Upper lobe of left lung (tissue), 6 donors: ENCODE measurements around the gene ARAP1. TPM values are rescaled to one million over a fixed set of nuclear protein-coding genes. Genes with fewer than 3 reads are reported as not detected.

Experiments used
- ATAC-seq, 2 donors: fragments of 200-7000 bp; cut with Tn5 transposase; one replicate each; pipeline ENCODE4 v1.9.1; 2022; ENCODE audit warnings: mild to moderate bottlenecking in 2 of 2, moderate library complexity in 2 of 2; ENCODE audit not compliant: low FRiP score in 2 of 2
- DNase-seq, 2 donors: peaks; one replicate each; pipeline ENCODE4 v3.0.0-alpha.2; 2019 to 2020
- H3K27ac ChIP-seq, 4 donors: fragments of 200-600 bp; sonication (generic); one replicate each; pipeline ENCODE4 v1.5.1; 2016 to 2019
- H3K27me3 ChIP-seq, 4 donors: fragments of 200-600 bp; sonication (generic); one replicate each; pipeline ENCODE4 v1.5.1; 2017 to 2019
- H3K36me3 ChIP-seq, 4 donors: fragments of 200-600 bp; sonication (generic); one replicate each; pipeline ENCODE4 v1.5.1; 2016 to 2019
- H3K4me1 ChIP-seq, 4 donors: fragments of 200-600 bp; sonication (generic); one replicate each; pipeline ENCODE4 v1.5.1; 2018 to 2019
- H3K4me3 ChIP-seq, 4 donors: fragments of 200-600 bp; sonication (generic); one replicate each; pipeline ENCODE4 v1.5.1; 2017 to 2019; ENCODE audit warnings: mild to moderate bottlenecking in 2 of 4, moderate library complexity in 1 of 4
- H3K9me3 ChIP-seq, 4 donors: fragments of 200-600 bp; sonication (generic); one replicate each; pipeline ENCODE4 v1.5.1; 2018 to 2019
- EP300 ChIP-seq, 4 donors: sonication (generic); formaldehyde crosslinking; IDR thresholded peaks; one replicate each; pipeline ENCODE4 v1.5.1; 2017; ENCODE audit warnings: antibody characterized with exemption in 4 of 4, control low read depth in 2 of 4
- POLR2A ChIP-seq, 4 donors: fragments of 450-650 bp; IDR thresholded peaks; one replicate each; pipeline ENCODE4 v1.5.1; 2016 to 2017; ENCODE audit warnings: antibody characterized with exemption in 4 of 4, mild to moderate bottlenecking in 2 of 4
- POLR2AphosphoS5 ChIP-seq, 2 donors: sonication (generic); formaldehyde crosslinking; IDR thresholded peaks; one replicate each; pipeline ENCODE4 v1.5.1; 2017; ENCODE audit warnings: antibody characterized with exemption in 2 of 2
- WGBS, 2 donors: methylation state at CpG; one replicate each; pipeline ENCODE4 v1.1.5; 2017 to 2018; 5-methylcytosine and 5-hydroxymethylcytosine counted together
- total RNA-seq, 6 donors: library from RNA; depleted of rRNA in 4 of 6; stranded (reverse); fragments of >200 nt in 4 of 6; gene quantifications; one replicate each; pipeline versions ENCODE4 v1.1.0 to v1.2.1, GENCODE V29; 2016 to 2021
- TF ChIP-seq, protein P1 (sequence below), 6 experiments: fragments of 450-650 bp in 4 of 6; fragments of 200-600 bp in 2 of 6; sonication (generic) in 2 of 6; IDR thresholded peaks; one replicate each; pipeline ENCODE4 v1.5.1; 2016 to 2019; ENCODE audit warnings: antibody characterized with exemption in 6 of 6
- donor health status: DM: no; HTN: no; CAD: no; lungs with moderate emphysema.
- donor health status: DM: no; HTN: yes; CAD: no; lungs with severe emphysema.

The ARAP1 gene
- total RNA-seq, 6 donors from 2014 or later: 217 to 1,154 (median 269) TPM

DNA sequence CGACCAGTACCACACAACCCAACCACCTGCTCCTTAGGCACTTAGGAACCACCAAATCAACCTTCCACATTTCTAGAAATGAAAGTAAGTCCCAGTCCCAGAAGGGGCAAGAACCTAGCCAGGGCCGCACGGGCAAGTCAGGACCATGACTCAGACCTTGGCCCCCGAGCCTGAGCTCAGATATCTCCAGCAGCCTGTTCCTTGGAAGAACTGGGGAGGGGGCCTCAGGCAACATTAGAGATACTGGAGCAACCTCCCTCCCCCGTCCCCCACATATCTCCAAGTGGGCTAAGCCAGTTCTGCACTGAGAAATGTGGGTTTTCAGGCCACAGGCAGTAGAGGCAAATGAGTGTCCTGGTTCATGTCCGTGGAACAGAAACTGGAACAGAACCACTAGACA, 7.7 kb downstream of the ARAP1 start:
- Histone ChIP-seq H3K9me3 (no peaks in the 10 kb centered on the region), H3K36me3 (no peaks in the 10 kb centered on the region), H3K27ac (peak overlapping the region; percentile 40 to 91 (median 54)), H3K27me3 (no peaks in the 10 kb centered on the region), H3K4me3 (no peak overlapping the region), H3K4me1 (peaks cover 38 to 80% (median 72%) of the 10 kb centered on the region in 4 donors)
- DNase-seq (no peak), ATAC-seq (no peak)
- WGBS, 2 donors: 65 to 81% methylated on average over 6 of the region's 6 CpGs
- TF ChIP-seq EP300 (IDR thresholded peaks at IDR 0.05) (no peak), POLR2A (IDR thresholded peaks at IDR 0.05) (no peak), POLR2AphosphoS5 (IDR thresholded peaks at IDR 0.05) (no peak)
- TF ChIP-seq, protein P1, sequence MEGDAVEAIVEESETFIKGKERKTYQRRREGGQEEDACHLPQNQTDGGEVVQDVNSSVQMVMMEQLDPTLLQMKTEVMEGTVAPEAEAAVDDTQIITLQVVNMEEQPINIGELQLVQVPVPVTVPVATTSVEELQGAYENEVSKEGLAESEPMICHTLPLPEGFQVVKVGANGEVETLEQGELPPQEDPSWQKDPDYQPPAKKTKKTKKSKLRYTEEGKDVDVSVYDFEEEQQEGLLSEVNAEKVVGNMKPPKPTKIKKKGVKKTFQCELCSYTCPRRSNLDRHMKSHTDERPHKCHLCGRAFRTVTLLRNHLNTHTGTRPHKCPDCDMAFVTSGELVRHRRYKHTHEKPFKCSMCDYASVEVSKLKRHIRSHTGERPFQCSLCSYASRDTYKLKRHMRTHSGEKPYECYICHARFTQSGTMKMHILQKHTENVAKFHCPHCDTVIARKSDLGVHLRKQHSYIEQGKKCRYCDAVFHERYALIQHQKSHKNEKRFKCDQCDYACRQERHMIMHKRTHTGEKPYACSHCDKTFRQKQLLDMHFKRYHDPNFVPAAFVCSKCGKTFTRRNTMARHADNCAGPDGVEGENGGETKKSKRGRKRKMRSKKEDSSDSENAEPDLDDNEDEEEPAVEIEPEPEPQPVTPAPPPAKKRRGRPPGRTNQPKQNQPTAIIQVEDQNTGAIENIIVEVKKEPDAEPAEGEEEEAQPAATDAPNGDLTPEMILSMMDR (IDR thresholded peaks at IDR 0.05): no peak

DNA sequence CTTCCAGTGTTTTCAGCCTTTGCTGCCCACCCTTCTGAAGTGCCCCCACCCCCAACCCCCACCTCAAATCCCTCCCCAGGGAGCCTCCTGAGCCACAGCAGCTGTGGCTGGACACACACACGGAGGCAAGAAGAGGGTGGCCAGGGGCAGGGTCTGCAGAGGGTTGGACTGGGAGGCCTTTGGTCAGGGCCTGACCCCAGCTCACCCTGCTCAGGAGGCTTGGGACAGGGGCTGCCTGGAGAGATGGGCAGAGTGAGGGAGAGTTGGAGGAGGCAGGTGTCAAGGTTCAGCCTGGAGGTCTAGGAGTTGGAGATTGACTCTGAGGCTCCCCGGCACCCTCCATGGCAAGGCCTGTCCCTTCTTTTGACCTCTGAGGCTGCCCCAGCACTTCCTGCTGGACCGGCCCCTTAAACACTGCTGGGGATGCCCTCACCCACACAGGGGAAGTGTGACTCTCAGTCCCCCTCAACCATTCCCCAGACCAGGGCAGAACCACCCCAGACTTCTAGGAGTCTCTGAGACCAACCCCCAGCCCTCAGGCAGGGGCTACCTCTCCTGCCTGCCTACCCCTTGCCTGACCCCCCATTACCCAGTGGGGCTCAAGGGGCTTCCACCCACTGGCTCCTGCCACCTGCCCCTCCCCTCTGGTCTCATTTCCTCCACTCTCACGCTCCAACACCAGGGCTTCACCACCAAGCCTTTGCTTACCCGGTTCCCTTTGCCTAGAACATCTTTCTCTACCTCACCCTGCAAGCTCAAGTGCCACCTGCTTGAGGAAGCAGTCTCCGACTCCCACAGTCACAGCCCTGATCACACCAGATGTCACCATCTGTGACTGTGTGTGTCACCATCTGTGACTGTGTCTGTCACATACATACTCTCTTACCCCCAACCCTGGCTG, 8.6 kb downstream of the ARAP1 start:
- WGBS, 2 donors: 62 to 73% methylated on average over 5 to 6 of the region's 6 CpGs
- ATAC-seq: no peak
- no peak for DNase-seq
- H3K9me3 ChIP-seq: no peaks in the 10 kb centered on the region
- H3K36me3 ChIP-seq: no peaks in the 10 kb centered on the region
- peak overlapping the region; percentile 40 to 91 (median 54) for H3K27ac ChIP-seq
- H3K4me3 ChIP-seq: no peak overlapping the region
- TF ChIP-seq EP300 (IDR thresholded peaks at IDR 0.05): no peak
- TF ChIP-seq, protein P1 (IDR thresholded peaks at IDR 0.05): no peak
- TF ChIP-seq POLR2A (IDR thresholded peaks at IDR 0.05): no peak
- TF ChIP-seq POLR2AphosphoS5 (IDR thresholded peaks at IDR 0.05): no peak
- no peaks in the 10 kb centered on the region for H3K27me3 ChIP-seq
- H3K4me1 ChIP-seq: peaks cover 44 to 89% (median 78%) of the 10 kb centered on the region in 4 donors

DNA sequence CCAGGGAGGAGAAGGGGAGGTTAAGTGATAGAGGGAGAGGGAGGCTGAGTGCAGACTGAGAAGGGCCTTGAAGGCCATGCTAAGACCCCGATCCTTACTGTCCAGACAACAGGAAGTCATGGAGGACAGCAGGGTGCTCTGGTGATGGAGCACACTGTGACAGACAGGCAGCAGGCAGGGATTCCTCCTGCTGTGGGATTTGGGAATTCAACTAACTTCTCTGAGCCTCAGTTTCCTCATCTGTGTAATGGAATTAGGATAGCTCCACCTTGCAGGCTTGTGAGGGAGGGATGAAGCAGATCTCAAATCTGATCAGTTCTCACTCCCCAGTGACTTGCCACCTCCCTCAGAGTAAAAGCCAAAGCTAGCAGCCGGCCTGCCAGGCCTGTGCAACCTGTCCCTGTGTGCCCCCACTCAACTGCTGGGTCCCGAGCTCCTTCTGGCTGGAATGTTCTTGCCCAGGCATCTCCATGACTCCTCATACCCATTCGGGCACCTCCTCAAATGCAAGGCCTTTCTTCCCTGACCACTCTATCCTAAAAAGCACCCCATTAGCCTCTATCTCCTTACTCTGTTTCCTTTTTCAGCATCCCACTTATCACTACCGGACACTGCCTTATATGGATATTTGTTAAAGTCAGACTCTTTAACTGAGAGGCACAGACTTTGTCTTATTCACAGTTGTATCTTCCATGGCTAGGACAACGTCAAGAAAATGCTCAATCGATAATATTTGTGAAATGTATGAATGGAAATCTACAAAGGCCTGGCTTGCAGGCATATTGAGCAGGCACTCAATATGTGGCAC, 9.5 kb downstream of the ARAP1 start:
- ATAC-seq (no peak), DNase-seq (no peak)
- TF ChIP-seq POLR2AphosphoS5 (IDR thresholded peaks at IDR 0.05) (no peak), POLR2A (IDR thresholded peaks at IDR 0.05) (no peak), EP300 (IDR thresholded peaks at IDR 0.05) (no peak)
- TF ChIP-seq, protein P1 (IDR thresholded peaks at IDR 0.05): no peak
- Histone ChIP-seq H3K27me3 (no peaks in the 10 kb centered on the region), H3K27ac (peak overlapping the region; percentile 81 to 93 (median 89)), H3K9me3 (no peaks in the 10 kb centered on the region), H3K4me1 (peaks cover 50 to 96% (median 86%) of the 10 kb centered on the region in 4 donors), H3K4me3 (no peak overlapping the region), H3K36me3 (no peaks in the 10 kb centered on the region)
- WGBS, 2 donors: 74 to 78% methylated on average over 7 of the region's 7 CpGs

DNA sequence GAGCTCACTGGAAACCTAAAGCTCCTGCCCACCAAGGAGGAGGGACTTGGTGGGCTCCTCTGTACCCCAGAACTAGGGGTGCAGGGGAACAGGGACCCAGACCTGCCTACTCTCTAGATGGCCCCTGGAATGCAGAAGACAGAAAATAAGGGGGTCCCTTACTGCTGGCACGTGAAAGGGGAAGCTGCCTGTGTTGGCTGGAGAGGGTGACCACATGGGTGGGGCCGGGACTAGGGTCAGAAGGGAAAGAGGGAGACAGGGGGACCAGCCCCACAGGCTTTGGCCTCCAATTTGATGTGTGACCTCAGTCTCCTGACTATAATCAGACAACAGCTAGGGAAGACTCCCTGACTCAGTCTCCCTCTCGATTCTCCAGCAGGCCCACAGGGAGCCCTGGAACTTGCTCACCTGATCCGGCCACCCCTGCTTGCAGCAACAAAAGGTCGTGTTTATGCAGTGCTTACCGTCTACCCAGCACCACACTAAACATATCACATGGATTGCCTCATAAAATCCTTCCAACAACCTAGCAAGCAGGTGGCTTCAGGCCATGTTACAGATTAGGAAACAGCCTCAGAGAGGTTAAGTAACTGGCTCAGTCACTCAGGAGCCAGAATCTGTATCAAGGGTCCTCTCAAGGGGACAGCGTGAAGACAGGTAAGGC, 10.2 kb downstream of the ARAP1 start:
- Histone ChIP-seq H3K4me1 (peaks cover 58 to 96% (median 89%) of the 10 kb centered on the region in 4 donors), H3K36me3 (no peaks in the 10 kb centered on the region), H3K9me3 (no peaks in the 10 kb centered on the region), H3K27ac (peak overlapping the region; percentile 81 to 93 (median 89)), H3K27me3 (no peaks in the 10 kb centered on the region), H3K4me3 (no peak overlapping the region)
- 54 to 57% methylated on average over 7 of the region's 7 CpGs for WGBS, 2 donors
- ATAC-seq (no peak), DNase-seq (peak in 1 of 2 donors; percentile 64)
- TF ChIP-seq POLR2AphosphoS5 (IDR thresholded peaks at IDR 0.05) (no peak), POLR2A (IDR thresholded peaks at IDR 0.05) (no peak), EP300 (IDR thresholded peaks at IDR 0.05) (no peak)
- TF ChIP-seq, protein P1 (IDR thresholded peaks at IDR 0.05): no peak
